B cell (primary cell): ENCODE measurements around the gene LCN2.

Experiments
- EZH2 ChIP-seq: IDR thresholded peaks from 2 replicates; pipeline ENCODE4 v1.6.1; 2012; ENCODE audit warnings: borderline replicate concordance, low read depth, mild to moderate bottlenecking, moderate library complexity, low read length; ENCODE audit not compliant: insufficient read depth, poor library complexity, severe bottlenecking
- TF ChIP-seq, protein P1 (sequence below): fragments of 200-600 bp; IDR thresholded peaks from one replicate; pipeline ENCODE4 v1.8.0; 2022; ENCODE audit warnings: antibody characterized with exemption, mild to moderate bottlenecking

- TF ChIP-seq, protein P1, sequence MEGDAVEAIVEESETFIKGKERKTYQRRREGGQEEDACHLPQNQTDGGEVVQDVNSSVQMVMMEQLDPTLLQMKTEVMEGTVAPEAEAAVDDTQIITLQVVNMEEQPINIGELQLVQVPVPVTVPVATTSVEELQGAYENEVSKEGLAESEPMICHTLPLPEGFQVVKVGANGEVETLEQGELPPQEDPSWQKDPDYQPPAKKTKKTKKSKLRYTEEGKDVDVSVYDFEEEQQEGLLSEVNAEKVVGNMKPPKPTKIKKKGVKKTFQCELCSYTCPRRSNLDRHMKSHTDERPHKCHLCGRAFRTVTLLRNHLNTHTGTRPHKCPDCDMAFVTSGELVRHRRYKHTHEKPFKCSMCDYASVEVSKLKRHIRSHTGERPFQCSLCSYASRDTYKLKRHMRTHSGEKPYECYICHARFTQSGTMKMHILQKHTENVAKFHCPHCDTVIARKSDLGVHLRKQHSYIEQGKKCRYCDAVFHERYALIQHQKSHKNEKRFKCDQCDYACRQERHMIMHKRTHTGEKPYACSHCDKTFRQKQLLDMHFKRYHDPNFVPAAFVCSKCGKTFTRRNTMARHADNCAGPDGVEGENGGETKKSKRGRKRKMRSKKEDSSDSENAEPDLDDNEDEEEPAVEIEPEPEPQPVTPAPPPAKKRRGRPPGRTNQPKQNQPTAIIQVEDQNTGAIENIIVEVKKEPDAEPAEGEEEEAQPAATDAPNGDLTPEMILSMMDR = no peak
- TF ChIP-seq EZH2 = no peak
These were observed 20.2 kb downstream of the LCN2 start for GRCh38 chr9:128169492-128169891.
